HepG2 (cell line): ENCODE results near the gene COX7A1. TPM values are rescaled to one million over a fixed set of nuclear protein-coding genes. Genes with fewer than 3 reads are reported as not detected.

Source experiments
- ATAC-seq: fragments of 200-7000 bp; cut with Tn5 transposase; 3 replicates; pipeline ENCODE4 v1.9.1; 2020; ENCODE audit warnings: mild to moderate bottlenecking, moderate library complexity
- BruUV-seq: library from RNA; stranded (reverse); fragments of 400-500 nt; replicated peaks from 2 replicates; lab custom pipeline; 2021; lab: Mats Ljungman, UMichigan
- CTCF ChIA-PET: fragments of 300-600 bp; formaldehyde crosslinking; extraction: SDS; loops from one replicate; lab custom pipeline; 2021; ENCODE audit warnings: low total read pairs, inconsistent platforms, low intra/inter-chr PET ratio; lab: Yijun Ruan, JAX
- POLR2A ChIA-PET: fragments of 350-600 bp; sonication (Branson Sonifier 250); formaldehyde crosslinking; loops from one replicate; lab custom pipeline; 2020; ENCODE audit warnings: antibody characterized with exemption, inconsistent platforms; lab: Yijun Ruan, JAX
- DNase-seq: peaks from one replicate; pipeline ENCODE4 v3.0.0-alpha.2; 2015; ENCODE audit warnings: low spot score
- FAIRE-seq: peaks from 3 replicates; lab custom pipeline; 2011; peaks lifted over from hg19 to GRCh38; lab: Jason Lieb, UNC
- H2AFZ ChIP-seq: one replicate; pipeline ENCODE4 v1.6.1; 2011; ENCODE audit warnings: low read length, inconsistent platforms
- H3K27ac ChIP-seq: fragments of 300-600 bp; 3 replicates; pipeline ENCODE4 v1.8.0; 2011; ENCODE audit warnings: mixed run types, mild to moderate bottlenecking, mixed read lengths, low read length, inconsistent platforms; ENCODE audit not compliant: insufficient read depth; ENCODE audit errors: extremely low read length
- H3K27me3 ChIP-seq, 2 experiments: fragments of 200-600 bp in 1 of 2; 2 replicates in 1 of 2; 3 replicates in 1 of 2; pipeline versions ENCODE4 v1.6.0 to v1.8.0; 2011; ENCODE audit warnings: low read length in 2 of 2, mild to moderate bottlenecking in 2 of 2, moderate library complexity in 2 of 2, inconsistent platforms in 1 of 2; ENCODE audit not compliant: insufficient read depth in 2 of 2, control insufficient read depth in 1 of 2
- H3K36me3 ChIP-seq, 2 experiments: fragments of 200-600 bp in 1 of 2; replicated peaks in 1 of 2; 2 replicates in 1 of 2; 3 replicates in 1 of 2; pipeline versions ENCODE4 v1.5.1 to v1.8.0; 2011; ENCODE audit warnings: low read length in 2 of 2, inconsistent platforms in 1 of 2; ENCODE audit not compliant: insufficient read depth in 2 of 2, control insufficient read depth in 1 of 2
- H3K4me1 ChIP-seq: 2 replicates; pipeline ENCODE4 v1.5.1; 2012; ENCODE audit warnings: low read length, inconsistent platforms; ENCODE audit not compliant: insufficient read depth
- H3K4me2 ChIP-seq: 2 replicates; pipeline ENCODE4 v1.6.0; 2011; ENCODE audit warnings: low read depth, low read length, inconsistent platforms
- H3K4me3 ChIP-seq, 3 experiments: fragments of 200-600 bp in 1 of 3; sonication (generic), shearing (Covaris generic) in 1 of 3; replicated peaks in 1 of 3; 2 replicates each; pipeline ENCODE4 v1.5.1; 2011 to 2016; ENCODE audit warnings: low read length in 3 of 3, inconsistent platforms in 2 of 3, low read depth in 2 of 3, mild to moderate bottlenecking in 2 of 3, control low read depth in 1 of 3, mixed read lengths in 1 of 3; ENCODE audit not compliant: insufficient read depth in 1 of 3
- H3K79me2 ChIP-seq: one replicate; pipeline ENCODE4 v1.6.1; 2011; ENCODE audit warnings: low read length, inconsistent platforms; ENCODE audit not compliant: insufficient read depth
- H3K9ac ChIP-seq: 2 replicates; pipeline ENCODE4 v1.6.0; 2011; ENCODE audit warnings: mild to moderate bottlenecking, low read depth, low read length, inconsistent platforms; ENCODE audit not compliant: insufficient read depth
- H3K9me3 ChIP-seq: 2 replicates; pipeline ENCODE4 v1.5.1; 2012; ENCODE audit warnings: mild to moderate bottlenecking, low read length
- H4K20me1 ChIP-seq: 2 replicates; pipeline ENCODE4 v1.6.0; 2011; ENCODE audit warnings: inconsistent platforms, mild to moderate bottlenecking, low read length, moderate library complexity; ENCODE audit not compliant: insufficient read depth
- HBP1 ChIP-seq: IDR thresholded peaks from 2 replicates; pipeline ENCODE4 v1.6.1; 2016; ENCODE audit warnings: low read depth, control low read depth
- NFE2 ChIP-seq: sonication (generic); formaldehyde crosslinking; IDR thresholded peaks from 2 replicates; pipeline ENCODE4 v1.4.0; 2020; ENCODE audit warnings: missing genetic modification reagents
- ZKSCAN1 ChIP-seq: fragments of 150-350 bp; IDR thresholded peaks from 2 replicates; pipeline ENCODE4 v1.6.1; 2014; ENCODE audit warnings: low read length
- WGBS: methylation state at CpG from one replicate; pipeline ENCODE4 v1.1.6; 2017; ENCODE audit warnings: low lambda C conversion rate; 5-methylcytosine and 5-hydroxymethylcytosine counted together
- in situ Hi-C: cut with HindIII; loops from 2 replicates; pipeline ENCODE4 v1.10.0; 2017; ENCODE audit warnings: low pct_unique_long_range_greater_than_20kb; ENCODE audit not compliant: extremely low pct_ligation_motif_present
- intact Hi-C: fragments of 100-400 bp; cut with micrococcal nuclease; formaldehyde crosslinking; loops from one replicate; pipeline ENCODE4 v1.10.0; 2022; ENCODE audit not compliant: unreplicated experiment
- polyA plus RNA-seq, 8 experiments: library from polyadenylated mRNA; depleted of rRNA in 3 of 8; stranded (reverse) in 7 of 8; unstranded in 1 of 8; fragments of >200 nt; fragmentation: Illumina TruSeq in 4 of 8; extraction: Trizol in 4 of 8; gene quantifications; 2 replicates each; pipeline versions ENCODE4 v1.2.1 to v1.2.3, GENCODE V29; 2011 to 2016; ENCODE audit warnings: low read depth in 4 of 8, missing spikeins in 1 of 8, mixed read lengths in 1 of 8; ENCODE audit not compliant: insufficient read depth in 1 of 8
- total RNA-seq, 5 experiments: library from RNA; depleted of rRNA; stranded (reverse); fragments of >200 nt; fragmentation: Illumina TruSeq; extraction: Trizol; gene quantifications; 2 replicates each; pipeline ENCODE4 v1.2.3, GENCODE V29; 2016; ENCODE audit warnings: low read depth in 1 of 5

The COX7A1 gene
- total and polyA plus RNA-seq, 2 of the 13 experiments (the other 11 are each of a cell fraction or from before 2014, with no cell fraction given), result not detected

GRCh38 chr19:36172852-36173251 is 20.6 kb upstream of the COX7A1 start:
- Histone ChIP-seq H3K9ac (no peak overlapping the region), H3K4me1 (0 out of 2 replicates have a peak, but pooled peaks cover 10% of the 10 kb centered on the region), H3K27me3 (no peaks in the 10 kb centered on the region; a peak in 1 of 5 replicates), H3K36me3 (no peaks in the 10 kb centered on the region), H3K4me2 (no peak overlapping the region), H3K27ac (no peak overlapping the region), H3K9me3 (no peaks in the 10 kb centered on the region), H4K20me1 (no peaks in the 10 kb centered on the region), H2AFZ (no peak overlapping the region), H3K79me2 (no peaks in the 10 kb centered on the region), H3K4me3 (no peak overlapping the region)
- FAIRE-seq (no peak), DNase-seq (no peak), ATAC-seq (no peak)
- WGBS, result 60% methylated on average over 5 of the region's 5 CpGs
- intact Hi-C loops (no loop called here), in situ Hi-C loops (loop anchor here (5.0 kb wide), 1 partner anchor 46 kb away; no protein-coding TSS in a partner anchor)
- no TSS peak for BruUV-seq
- TF ChIP-seq ZKSCAN1, result no peak
- POLR2A ChIA-PET, result no interaction called here
- CTCF ChIA-PET, result interaction anchor here (1.2 kb wide), 1 partner anchor 45 kb away, joined by 3 read pairs; no protein-coding TSS in a partner anchor

GRCh38 chr19:36169084-36169760 is 17.0 kb upstream of the COX7A1 start:
- no TSS peak for BruUV-seq
- H3K4me1 ChIP-seq, result 0 out of 2 replicates have a peak, but pooled peaks cover 10% of the 10 kb centered on the region
- H3K4me2 ChIP-seq, result no peak overlapping the region
- no peaks in the 10 kb centered on the region for H4K20me1 ChIP-seq
- CTCF ChIA-PET, result interaction anchor here (2.3 kb wide), 1 partner anchor 42 kb away, joined by 44 read pairs; no protein-coding TSS in a partner anchor
- H3K27me3 ChIP-seq, result no peaks in the 10 kb centered on the region; a peak in 1 of 5 replicates
- POLR2A ChIA-PET, result interaction anchor here (0.9 to 2.5 kb wide), 2 partner anchors 40 to 41 kb away, joined by 3 to 10 read pairs; no protein-coding TSS in a partner anchor
- intact Hi-C loops, result no loop called here
- no peaks in the 10 kb centered on the region for H3K9me3 ChIP-seq
- no peak for FAIRE-seq
- no peak for ATAC-seq
- WGBS, result 85% methylated on average over 9 of the region's 9 CpGs
- no peak for DNase-seq
- no peaks in the 10 kb centered on the region for H3K79me2 ChIP-seq
- H3K9ac ChIP-seq, result no peak overlapping the region
- in situ Hi-C loops, result no loop called here
- H3K4me3 ChIP-seq, result no peak overlapping the region
- no peak overlapping the region for H3K27ac ChIP-seq
- H3K36me3 ChIP-seq, result no peaks in the 10 kb centered on the region
- H2AFZ ChIP-seq, result no peak overlapping the region
- TF ChIP-seq NFE2 (CRISPR knock-in tag), result no peak
- TF ChIP-seq HBP1 (CRISPR knock-in tag), result no peak
